DMS 273 treated with DMSO at 0.1 percent for 48 hours (cell line): Measurements from ENCODE around the gene INPP5A.

Experiments used
- DNase-seq: peaks from one replicate; lab custom pipeline; 2025; lab: John Stamatoyannopoulos, UW

INPP5A gene

GRCh38 chr10:132744839-132745238 is 207.3 kb downstream of the INPP5A start:
- DNase-seq: no peak

- no peak for DNase-seq
Measured at GRCh38 chr10:132745511-132745910, 207.9 kb downstream of the INPP5A start.

- no peak for DNase-seq
Measured at GRCh38 chr10:132745971-132746370, 208.4 kb downstream of the INPP5A start.

GRCh38 chr10:132746386-132746785 is 208.8 kb downstream of the INPP5A start:
- no peak for DNase-seq

- DNase-seq: no peak
Measured at GRCh38 chr10:132746801-132747625, 209.4 kb downstream of the INPP5A start.

- DNase-seq: no peak
Measured at GRCh38 chr10:132748135-132748534, 210.5 kb downstream of the INPP5A start.

GRCh38 chr10:132748545-132749370 is 211.2 kb downstream of the INPP5A start:
- DNase-seq: no peak

- DNase-seq: no peak
Measured at GRCh38 chr10:132749371-132749795, 211.8 kb downstream of the INPP5A start.

- no peak for DNase-seq
Measured at GRCh38 chr10:132750936-132751335, 213.3 kb downstream of the INPP5A start.

- no peak for DNase-seq
Measured at GRCh38 chr10:132752378-132752777, 214.8 kb downstream of the INPP5A start.

- no peak for DNase-seq
Measured at GRCh38 chr10:132752961-132753360, 215.4 kb downstream of the INPP5A start.

GRCh38 chr10:132753596-132753995 is 216.0 kb downstream of the INPP5A start:
- no peak for DNase-seq

GRCh38 chr10:132754071-132754470 is 216.5 kb downstream of the INPP5A start:
- no peak for DNase-seq

- no peak for DNase-seq
Measured at GRCh38 chr10:132755166-132755711, 217.7 kb downstream of the INPP5A start.

GRCh38 chr10:132756591-132756990 is 219.0 kb downstream of the INPP5A start:
- DNase-seq: no peak

GRCh38 chr10:132757171-132757570 is 219.6 kb downstream of the INPP5A start:
- DNase-seq: no peak

GRCh38 chr10:132758865-132759264 is 221.3 kb downstream of the INPP5A start:
- no peak for DNase-seq

GRCh38 chr10:132761395-132762060 is 223.9 kb downstream of the INPP5A start:
- no peak for DNase-seq

GRCh38 chr10:132762267-132762666 is 224.7 kb downstream of the INPP5A start:
- no peak for DNase-seq

- DNase-seq: no peak
Measured at GRCh38 chr10:132763545-132763944, 226.0 kb downstream of the INPP5A start.

GRCh38 chr10:132764108-132764507 is 226.5 kb downstream of the INPP5A start:
- no peak for DNase-seq

GRCh38 chr10:132765435-132765834 is 227.8 kb downstream of the INPP5A start:
- DNase-seq: no peak
